Epithelial cell of esophagus (primary cell): Measurements from ENCODE around the gene PRELID1.

ENCODE experiments used
- DNase-seq: peaks from one replicate; pipeline ENCODE4 v3.0.0; 2010; ENCODE audit warnings: low read depth
- H3K4me3 ChIP-seq: 2 replicates; pipeline ENCODE4 v1.5.1; 2011; ENCODE audit warnings: mild to moderate bottlenecking, low read length, control low read depth
- CTCF ChIP-seq: IDR thresholded peaks from 2 replicates; pipeline ENCODE4 v1.5.1; 2011; ENCODE audit warnings: low read depth, mild to moderate bottlenecking, low read length, control low read depth, inconsistent platforms; ENCODE audit not compliant: insufficient read depth; ENCODE audit errors: missing control alignments

PRELID1 gene

GRCh38 chr5:177353093-177353492, 49.5 kb downstream of the PRELID1 start:
- no peak for DNase-seq
- H3K4me3 ChIP-seq, result no peak overlapping the region
- no peak for TF ChIP-seq CTCF

GRCh38 chr5:177354256-177354655, 50.7 kb downstream of the PRELID1 start:
- no peak for DNase-seq
- TF ChIP-seq CTCF, result no peak
- no peak overlapping the region for H3K4me3 ChIP-seq

- no peak overlapping the region for H3K4me3 ChIP-seq
- TF ChIP-seq CTCF, result no peak
- no peak for DNase-seq
Observed at GRCh38 chr5:177354711-177355110, 51.1 kb downstream of the PRELID1 start.

- TF ChIP-seq CTCF, result no peak
- no peak overlapping the region for H3K4me3 ChIP-seq
- no peak for DNase-seq
Observed at GRCh38 chr5:177355162-177355867, 51.7 kb downstream of the PRELID1 start.

- DNase-seq, result no peak
- H3K4me3 ChIP-seq, result no peak overlapping the region
- TF ChIP-seq CTCF, result no peak
Observed at GRCh38 chr5:177355868-177356168, 52.2 kb downstream of the PRELID1 start.
